DND-41 (cell line): ENCODE measurements around the gene DDX49.

Source experiments
- EZH2 ChIP-seq: IDR thresholded peaks from 3 replicates; pipeline ENCODE4 v1.6.1; 2012; ENCODE audit warnings: borderline replicate concordance, low read depth, mild to moderate bottlenecking, moderate library complexity, low read length, inconsistent platforms; ENCODE audit not compliant: severe bottlenecking
- TF ChIP-seq, protein P1 (sequence below): IDR thresholded peaks from 2 replicates; pipeline ENCODE4 v1.5.1; 2012; ENCODE audit warnings: borderline replicate concordance, low read length, moderate library complexity, mild to moderate bottlenecking; ENCODE audit not compliant: poor library complexity, severe bottlenecking; ENCODE audit errors: extremely low read depth

DNA sequence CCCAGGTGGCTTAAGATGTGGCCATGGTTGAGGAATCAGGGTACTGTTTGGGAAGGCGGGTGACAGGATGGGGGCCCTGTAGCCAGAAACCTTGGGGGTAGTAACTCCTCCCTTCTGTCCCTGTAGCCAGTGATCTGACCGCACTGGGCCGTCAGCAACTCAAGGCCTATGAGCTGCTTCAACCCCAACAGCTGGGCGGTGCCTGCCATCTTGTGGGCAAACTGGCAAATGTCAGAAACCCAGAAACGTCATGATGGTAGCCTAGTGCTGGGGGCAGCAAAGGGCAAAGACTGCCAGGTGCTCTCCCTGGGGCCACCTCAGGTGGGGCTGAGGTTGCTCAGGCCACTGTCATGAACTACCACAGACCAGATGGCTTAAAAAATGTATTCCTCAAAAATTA lies 3.9 kb upstream of the DDX49 start:
- TF ChIP-seq, protein P1, sequence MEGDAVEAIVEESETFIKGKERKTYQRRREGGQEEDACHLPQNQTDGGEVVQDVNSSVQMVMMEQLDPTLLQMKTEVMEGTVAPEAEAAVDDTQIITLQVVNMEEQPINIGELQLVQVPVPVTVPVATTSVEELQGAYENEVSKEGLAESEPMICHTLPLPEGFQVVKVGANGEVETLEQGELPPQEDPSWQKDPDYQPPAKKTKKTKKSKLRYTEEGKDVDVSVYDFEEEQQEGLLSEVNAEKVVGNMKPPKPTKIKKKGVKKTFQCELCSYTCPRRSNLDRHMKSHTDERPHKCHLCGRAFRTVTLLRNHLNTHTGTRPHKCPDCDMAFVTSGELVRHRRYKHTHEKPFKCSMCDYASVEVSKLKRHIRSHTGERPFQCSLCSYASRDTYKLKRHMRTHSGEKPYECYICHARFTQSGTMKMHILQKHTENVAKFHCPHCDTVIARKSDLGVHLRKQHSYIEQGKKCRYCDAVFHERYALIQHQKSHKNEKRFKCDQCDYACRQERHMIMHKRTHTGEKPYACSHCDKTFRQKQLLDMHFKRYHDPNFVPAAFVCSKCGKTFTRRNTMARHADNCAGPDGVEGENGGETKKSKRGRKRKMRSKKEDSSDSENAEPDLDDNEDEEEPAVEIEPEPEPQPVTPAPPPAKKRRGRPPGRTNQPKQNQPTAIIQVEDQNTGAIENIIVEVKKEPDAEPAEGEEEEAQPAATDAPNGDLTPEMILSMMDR, result peak; percentile 67
- no peak for TF ChIP-seq EZH2
